Transverse colon (tissue), 4 donors: ENCODE results near the gene ZNF738.

ENCODE experiments used
- CTCF ChIP-seq, 5 experiments: fragments of 200-600 bp in 3 of 5; fragments of 450-650 bp in 2 of 5; sonication (generic) in 3 of 5; IDR thresholded peaks; 1 replicate in 2 of 5; 2 replicates in 3 of 5; pipeline ENCODE4 v1.5.1; 2016 to 2017; ENCODE audit warnings: antibody characterized with exemption in 5 of 5, inconsistent platforms in 3 of 5, mild to moderate bottlenecking in 2 of 5, moderate library complexity in 1 of 5
- EP300 ChIP-seq: sonication (generic); formaldehyde crosslinking; IDR thresholded peaks from one replicate; pipeline ENCODE4 v1.6.1; 2017; ENCODE audit warnings: antibody characterized with exemption, low read depth
- POLR2AphosphoS5 ChIP-seq, 3 donors: sonication (generic); formaldehyde crosslinking; IDR thresholded peaks; one replicate each; pipeline ENCODE4 v1.6.1; 2016; ENCODE audit warnings: antibody characterized with exemption in 3 of 3

DNA sequence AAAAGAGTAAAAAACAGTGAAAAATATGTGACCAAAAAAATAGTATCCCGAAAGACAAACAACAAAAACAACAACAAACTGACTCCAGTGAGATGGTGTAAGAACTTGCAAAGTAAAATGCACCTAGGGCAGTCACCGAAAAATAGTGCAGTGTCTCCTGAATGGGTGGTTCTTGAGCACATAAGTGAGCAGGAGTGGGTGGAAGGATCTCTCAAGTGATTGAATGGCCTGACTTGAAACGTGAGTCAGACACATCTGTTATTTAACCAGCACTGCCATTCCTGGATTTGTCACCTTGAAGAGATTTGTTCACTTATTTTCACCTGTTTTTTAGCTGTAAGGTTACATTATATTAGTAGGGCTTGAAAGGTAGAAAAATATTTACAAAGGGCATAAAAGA lies 3.5 kb downstream of the ZNF738 start:
- TF ChIP-seq CTCF (IDR thresholded peaks at IDR 0.05), result no peak
- TF ChIP-seq EP300, result no peak
- TF ChIP-seq POLR2AphosphoS5 (IDR thresholded peaks at IDR 0.05), result no peak
